ENCODE measurements around the gene IP6K3.

Gene IP6K3

GRCh38 chr6:33682341-33682740 lies 64.4 kb downstream of the IP6K3 start:
- H3K27ac ChIP-seq = no peak overlapping the region
- no peak for TF ChIP-seq ZFX (IDR thresholded peaks at IDR 0.05)
- no peak for TF ChIP-seq CTCF (conservative IDR thresholded peaks at IDR 0.05)

- no peak overlapping the region for H3K27ac ChIP-seq
- TF ChIP-seq CTCF (conservative IDR thresholded peaks at IDR 0.05) = no peak
- no peak for TF ChIP-seq ZFX (IDR thresholded peaks at IDR 0.05)
Measured at GRCh38 chr6:33679761-33680160, 66.9 kb downstream of the IP6K3 start.

- TF ChIP-seq ZFX (IDR thresholded peaks at IDR 0.05) = no peak
- no peak for TF ChIP-seq CTCF (conservative IDR thresholded peaks at IDR 0.05)
- H3K27ac ChIP-seq = no peak overlapping the region
Measured at GRCh38 chr6:33678932-33679490, 67.7 kb downstream of the IP6K3 start.

- TF ChIP-seq CTCF (conservative IDR thresholded peaks at IDR 0.05) = no peak
- TF ChIP-seq ZFX (IDR thresholded peaks at IDR 0.05) = no peak
- H3K27ac ChIP-seq = no peak overlapping the region
Measured at GRCh38 chr6:33678233-33678931, 68.3 kb downstream of the IP6K3 start.

- no peak overlapping the region for H3K27ac ChIP-seq
- TF ChIP-seq ZFX (IDR thresholded peaks at IDR 0.05) (no peak), CTCF (conservative IDR thresholded peaks at IDR 0.05) (no peak)
Measured at GRCh38 chr6:33677689-33678088, 69.0 kb downstream of the IP6K3 start.

GRCh38 chr6:33677143-33677660 lies 69.5 kb downstream of the IP6K3 start:
- TF ChIP-seq ZFX (IDR thresholded peaks at IDR 0.05) (no peak), CTCF (conservative IDR thresholded peaks at IDR 0.05) (no peak)
- H3K27ac ChIP-seq = no peak overlapping the region

- TF ChIP-seq ZFX (IDR thresholded peaks at IDR 0.05) (no peak), CTCF (conservative IDR thresholded peaks at IDR 0.05) (no peak)
- no peak overlapping the region for H3K27ac ChIP-seq
Measured at GRCh38 chr6:33676416-33677142, 70.1 kb downstream of the IP6K3 start.

All from C4-2B (cell line).